GM19324 (cell line): ENCODE results near the gene MCCD1.
"Not testable (repeated sequence)": the region's sequence is repeated elsewhere in the genome, so short reads cannot be mapped to it uniquely, and the experiment has no call there.

Source experiments
- ATAC-seq: cut with Tn5 transposase; IDR thresholded peaks from one replicate; pipeline ENCODE4 v1.9.1; 2021; ENCODE audit warnings: mild to moderate bottlenecking, moderate library complexity; ENCODE audit not compliant: unreplicated experiment, low FRiP score

MCCD1 gene

DNA sequence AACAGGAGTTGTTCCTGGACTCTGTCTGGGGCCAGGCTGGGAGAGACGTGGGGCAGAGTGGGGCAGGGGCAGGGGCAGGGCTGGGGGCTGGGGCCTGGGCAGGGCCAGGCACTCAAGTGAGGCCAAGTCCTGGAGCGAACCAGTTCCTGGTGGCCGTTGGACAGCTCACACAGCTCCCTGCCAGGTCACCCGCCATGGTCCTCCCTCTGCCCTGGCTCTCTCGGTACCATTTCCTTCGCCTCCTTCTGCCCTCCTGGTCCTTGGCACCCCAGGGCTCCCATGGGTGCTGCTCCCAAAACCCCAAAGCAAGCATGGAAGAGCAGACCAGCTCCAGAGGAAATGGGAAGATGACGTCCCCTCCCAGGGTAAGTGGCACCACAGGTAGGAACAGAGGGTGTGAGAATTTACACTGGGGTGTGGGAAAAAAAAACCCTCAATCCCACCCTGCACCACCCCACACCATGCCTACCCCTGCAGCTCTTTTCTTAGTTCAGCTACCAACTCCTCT is at the start of gene MCCD1:
Gene MCCD1, plus strand, starts transcription at position 142 of the 508 bp plus-strand sequence. Its CDS starts 53 bp downstream, at position 195.
- no peak for ATAC-seq

DNA sequence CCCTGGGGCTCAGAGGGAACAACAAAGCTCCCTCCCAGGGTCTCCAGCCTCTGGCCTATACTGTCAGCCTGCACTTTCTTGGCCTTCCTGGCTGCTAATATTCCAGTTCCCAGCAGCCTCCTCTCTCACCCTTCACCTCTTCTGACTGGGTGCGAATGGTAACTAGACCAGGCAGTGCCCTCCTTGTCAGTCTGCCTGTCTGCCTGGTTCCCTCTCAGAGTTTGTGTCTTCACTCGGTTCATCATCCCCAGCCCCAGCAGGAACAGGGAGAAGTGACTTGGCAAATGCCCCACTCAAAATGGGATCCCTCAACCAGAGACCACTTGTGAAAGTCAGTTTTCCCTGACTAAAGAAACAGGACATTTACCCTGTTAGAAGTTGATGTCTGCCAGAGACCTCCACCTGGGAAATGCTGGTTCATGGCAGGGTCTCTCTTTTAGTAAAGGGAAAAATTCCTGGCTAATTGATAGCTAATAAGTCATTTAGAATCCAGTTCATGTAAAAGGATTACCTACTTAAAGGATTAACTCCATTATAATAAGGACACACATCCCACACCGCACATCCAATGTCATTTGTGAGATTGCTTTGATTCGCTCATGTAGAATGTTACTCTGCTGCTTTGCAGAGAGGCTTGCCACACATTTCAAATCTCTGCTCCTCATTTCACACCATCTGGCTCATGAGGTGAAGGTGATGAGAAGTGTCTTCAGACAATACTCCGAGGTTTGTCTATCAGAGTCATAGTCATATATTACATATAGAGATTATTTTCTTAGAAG is 49.4 kb upstream of the MCCD1 start:
- ATAC-seq: no peak

- ATAC-seq: no peak
Measured at GRCh38 chr6:31479933-31480535, 48.7 kb upstream of the MCCD1 start.

- no peak for ATAC-seq
Measured at GRCh38 chr6:31480574-31480973, 48.2 kb upstream of the MCCD1 start.

DNA sequence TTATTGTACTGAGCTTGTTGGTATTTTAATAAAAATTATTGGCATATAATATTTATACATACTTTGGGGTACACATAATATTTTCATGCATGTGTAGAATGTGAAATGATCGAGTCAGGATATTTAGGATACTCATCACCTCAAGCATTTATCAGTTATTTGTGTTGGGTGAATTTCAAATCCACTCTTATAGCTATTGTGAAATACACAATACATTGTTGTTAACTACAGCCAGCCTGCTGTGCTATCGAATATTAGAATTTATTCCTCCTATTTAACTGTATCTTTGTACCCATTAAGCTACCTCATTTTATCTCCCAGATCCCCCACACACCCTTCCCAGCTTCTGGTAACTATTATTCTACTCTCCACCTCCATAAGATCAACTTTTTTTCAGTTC is 45.4 kb upstream of the MCCD1 start:
- no peak for ATAC-seq

DNA sequence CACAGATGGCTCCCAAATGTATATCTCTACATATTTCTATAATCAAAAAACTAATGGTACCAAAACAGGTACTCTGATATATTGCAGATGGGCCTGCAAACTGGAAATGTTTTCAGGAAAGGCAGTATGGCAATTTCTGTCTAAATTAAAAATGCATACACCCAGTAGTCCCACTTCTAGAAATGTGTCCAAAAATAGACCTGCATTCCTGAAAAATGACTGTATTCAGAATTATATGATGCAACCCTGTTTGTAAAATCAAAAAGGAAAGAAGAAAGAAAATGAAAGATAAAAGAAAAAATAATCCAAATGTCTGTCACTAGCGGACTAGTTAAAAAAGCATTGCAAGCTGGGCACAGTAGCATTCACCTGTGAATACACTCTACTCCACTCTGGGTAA is 43.7 kb upstream of the MCCD1 start:
- ATAC-seq: no peak

DNA sequence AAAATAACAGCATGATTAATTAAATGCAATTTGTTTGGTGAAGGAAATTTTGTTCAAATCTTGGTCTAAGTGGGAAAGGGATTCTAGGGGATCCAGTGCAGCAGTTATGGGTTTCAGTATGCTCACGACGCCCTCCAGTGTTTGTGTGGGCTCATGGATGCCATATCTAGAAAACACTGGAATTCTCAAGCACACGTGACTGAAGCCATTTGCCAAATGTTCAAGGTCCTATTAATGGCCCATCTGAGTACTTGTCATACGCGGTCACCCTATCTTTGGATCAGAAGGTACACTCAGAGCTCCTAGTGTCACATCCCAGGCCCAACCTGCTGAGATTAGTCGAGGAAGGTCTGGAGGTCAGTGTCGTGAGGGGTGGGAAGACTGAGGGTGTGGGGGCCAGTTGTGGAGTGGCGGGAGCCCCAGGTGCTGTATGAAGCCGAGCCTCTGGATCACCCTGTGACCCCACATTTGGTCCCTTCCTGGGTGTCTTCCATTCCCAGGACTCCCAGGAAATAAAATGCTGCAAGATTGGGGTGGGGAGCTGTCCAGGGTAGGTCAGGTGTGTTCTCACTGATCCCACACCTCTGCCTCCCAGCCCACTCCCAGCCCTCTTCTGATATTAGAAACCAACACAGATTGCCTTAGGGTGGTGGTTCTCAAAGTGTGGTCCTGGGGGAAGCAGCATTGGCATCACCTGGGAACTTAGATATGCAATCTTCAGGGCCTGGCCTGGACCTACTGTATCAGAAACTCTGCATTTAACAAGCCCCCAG is 42.5 kb upstream of the MCCD1 start:
- ATAC-seq: not testable (repeated sequence)

GRCh38 chr6:31487674-31488073 is 41.1 kb upstream of the MCCD1 start:
- ATAC-seq: not testable (repeated sequence)

GRCh38 chr6:31489086-31489485 is 39.7 kb upstream of the MCCD1 start:
- no peak for ATAC-seq

DNA sequence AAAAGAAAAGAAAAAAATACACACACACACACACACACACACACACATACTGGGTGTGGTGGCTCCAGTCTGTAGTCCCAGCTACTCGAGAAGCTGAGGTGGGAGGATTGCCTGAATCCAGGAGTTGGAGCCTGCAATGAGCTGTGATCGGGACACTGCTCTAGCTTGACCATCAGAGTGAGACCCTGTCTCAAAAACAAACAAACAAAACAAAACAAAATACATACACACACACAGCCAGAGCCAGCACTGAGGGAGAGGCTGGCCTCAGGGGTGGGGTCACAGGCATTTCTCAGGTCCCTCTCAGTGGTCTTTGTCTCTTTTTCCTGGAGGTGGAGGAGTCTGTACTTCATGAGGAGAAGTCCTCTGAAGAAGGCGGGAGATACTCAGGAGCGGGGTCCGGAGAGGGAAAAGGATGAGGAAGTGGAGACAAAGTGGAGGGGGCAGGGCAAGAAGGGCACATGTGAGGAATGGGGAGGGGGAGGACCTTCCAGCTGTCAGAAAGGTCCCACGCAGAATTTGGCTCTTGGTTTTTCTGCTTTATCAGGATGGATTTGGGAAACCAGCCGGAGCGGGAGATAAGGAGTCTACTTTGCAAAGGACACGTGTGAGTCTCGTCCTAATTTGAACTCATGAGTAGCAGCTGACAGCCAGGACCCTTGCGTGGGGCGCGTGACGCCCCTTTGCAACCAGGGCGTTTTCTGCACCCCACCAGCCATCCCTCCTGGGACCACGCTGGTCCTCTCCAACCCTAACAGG is 38.5 kb upstream of the MCCD1 start:
- no peak for ATAC-seq

- not testable (repeated sequence) for ATAC-seq
Measured at GRCh38 chr6:31493550-31493874, 35.2 kb upstream of the MCCD1 start.

DNA sequence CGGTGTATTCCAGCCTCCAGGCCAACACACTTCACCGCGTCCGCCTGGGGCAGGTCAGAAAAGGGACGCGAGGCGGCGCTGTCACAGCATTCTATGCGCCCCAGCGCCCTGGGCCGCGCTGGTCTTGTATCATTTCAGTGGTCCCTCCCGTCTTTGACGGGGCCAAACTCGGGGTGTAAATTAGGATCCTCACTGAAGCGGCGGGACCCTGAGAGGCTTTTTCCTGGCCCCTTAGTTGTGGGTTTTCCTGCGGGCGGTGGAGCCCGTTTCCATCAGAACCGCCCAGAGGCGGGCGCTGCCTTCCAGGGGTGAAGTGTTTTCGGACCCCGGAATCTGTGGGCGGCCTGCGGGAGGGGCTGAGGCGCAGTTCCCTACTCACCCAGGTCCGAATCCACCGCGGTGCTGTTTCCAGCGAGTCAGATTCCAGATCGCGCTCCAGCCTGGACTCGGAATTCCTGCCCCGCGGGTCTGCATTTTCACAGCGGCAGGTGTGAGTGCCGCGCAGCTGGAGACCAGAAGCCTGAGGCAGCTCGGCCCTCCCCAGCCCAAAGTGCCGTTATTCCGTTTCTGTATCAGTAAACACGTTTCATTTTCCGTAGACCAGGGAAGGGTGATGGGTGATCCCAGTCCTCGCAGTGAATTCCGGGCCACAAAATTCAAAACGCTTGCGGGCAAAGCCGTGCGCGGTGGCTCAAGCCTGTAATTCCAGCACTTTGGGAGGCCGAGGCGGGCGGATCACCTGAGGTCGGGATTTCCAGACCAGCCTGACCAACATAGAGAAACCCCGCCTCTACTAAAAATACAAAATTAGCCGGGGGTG is 34.7 kb upstream of the MCCD1 start:
- ATAC-seq: peak; percentile 51

DNA sequence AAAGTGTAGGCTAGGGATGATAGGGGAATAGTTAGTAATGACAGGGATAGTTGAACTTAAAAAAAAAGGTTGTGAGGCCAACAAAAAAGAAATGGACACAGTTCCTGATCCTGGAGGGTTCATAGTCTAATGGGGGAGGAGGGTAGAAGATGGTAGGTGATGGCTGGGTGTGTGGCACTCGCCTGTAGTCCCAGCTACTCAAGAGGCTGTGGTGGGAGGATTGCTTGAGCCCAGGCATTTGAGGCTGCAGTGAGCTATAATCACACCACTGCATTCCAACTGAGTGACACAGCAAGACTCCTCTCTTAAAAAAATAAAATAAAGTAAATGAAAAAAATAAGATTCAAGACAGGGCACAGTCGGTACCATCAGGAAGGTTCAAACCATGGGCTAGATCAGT is 33.2 kb upstream of the MCCD1 start:
- no peak for ATAC-seq

GRCh38 chr6:31496826-31497225 is 31.9 kb upstream of the MCCD1 start:
- not testable (repeated sequence) for ATAC-seq

GRCh38 chr6:31497531-31498476 is 31.0 kb upstream of the MCCD1 start, which contains the start of gene MICB:
Gene MICB (plus strand): TSS chr6:31498145. CDS start chr6:31498194, 49 bp downstream.
- ATAC-seq: peak; percentile 56

GRCh38 chr6:31498748-31499147 is 30.0 kb upstream of the MCCD1 start:
- ATAC-seq: no peak

GRCh38 chr6:31499648-31500047 is 29.1 kb upstream of the MCCD1 start:
- not testable (repeated sequence) for ATAC-seq

GRCh38 chr6:31502586-31502985 is 26.2 kb upstream of the MCCD1 start:
- no peak for ATAC-seq
